ENCODE results near the gene BBS1.

Gene BBS1

GRCh38 chr11:66478729-66479393 is 31.6 kb upstream of the BBS1 start:
- TF ChIP-seq POLR2A (IDR thresholded peaks at IDR 0.05; ENCODE audit: low read depth, low read length) (no peak), TAF1 (IDR thresholded peaks at IDR 0.05; ENCODE audit: borderline replicate concordance, low read depth, low read length) (no peak), POLR2AphosphoS5 (IDR thresholded peaks at IDR 0.05; ENCODE audit: low read depth, low read length) (no peak)
- peak; percentile 61 for DNase-seq (ENCODE audit: insufficient read length)
- FAIRE-seq: no peak

- FAIRE-seq (no peak), DNase-seq (ENCODE audit: insufficient read length) (no peak)
- TF ChIP-seq POLR2A (IDR thresholded peaks at IDR 0.05; ENCODE audit: low read depth, low read length): no peak
- no peak for TF ChIP-seq TAF1 (IDR thresholded peaks at IDR 0.05; ENCODE audit: borderline replicate concordance, low read depth, low read length)
- no peak for TF ChIP-seq POLR2AphosphoS5 (IDR thresholded peaks at IDR 0.05; ENCODE audit: low read depth, low read length)
These were observed 30.9 kb upstream of the BBS1 start for GRCh38 chr11:66479394-66480116.

GRCh38 chr11:66480117-66480938 is 30.1 kb upstream of the BBS1 start, which contains the start of gene DPP3:
DPP3 (plus strand) TSS chr11:66480434; CDS start chr11:66482201, 1,767 bp downstream.
- TF ChIP-seq POLR2A (IDR thresholded peaks at IDR 0.05; ENCODE audit: low read depth, low read length) (peak; percentile 91), POLR2AphosphoS5 (IDR thresholded peaks at IDR 0.05; ENCODE audit: low read depth, low read length) (peak; percentile 91), TAF1 (IDR thresholded peaks at IDR 0.05; ENCODE audit: borderline replicate concordance, low read depth, low read length) (peak; percentile 26; the same call in 1 of the 2 replicates)
- DNase-seq (ENCODE audit: insufficient read length): peak; percentile 100
- peak; percentile 99 for FAIRE-seq

- FAIRE-seq (no peak), DNase-seq (ENCODE audit: insufficient read length) (no peak)
- TF ChIP-seq TAF1 (IDR thresholded peaks at IDR 0.05; ENCODE audit: borderline replicate concordance, low read depth, low read length) (no peak), POLR2A (IDR thresholded peaks at IDR 0.05; ENCODE audit: low read depth, low read length) (no peak), POLR2AphosphoS5 (IDR thresholded peaks at IDR 0.05; ENCODE audit: low read depth, low read length) (no peak)
These were observed 25.5 kb upstream of the BBS1 start for GRCh38 chr11:66484806-66485380.

GRCh38 chr11:66488957-66489356 is 21.5 kb upstream of the BBS1 start:
- FAIRE-seq: no peak
- TF ChIP-seq POLR2A (IDR thresholded peaks at IDR 0.05; ENCODE audit: low read depth, low read length) (no peak), TAF1 (IDR thresholded peaks at IDR 0.05; ENCODE audit: borderline replicate concordance, low read depth, low read length) (no peak), POLR2AphosphoS5 (IDR thresholded peaks at IDR 0.05; ENCODE audit: low read depth, low read length) (no peak)
- DNase-seq (ENCODE audit: insufficient read length): no peak

- no peak for TF ChIP-seq POLR2A (IDR thresholded peaks at IDR 0.05; ENCODE audit: low read depth, low read length)
- no peak for TF ChIP-seq POLR2AphosphoS5 (IDR thresholded peaks at IDR 0.05; ENCODE audit: low read depth, low read length)
- no peak for TF ChIP-seq TAF1 (IDR thresholded peaks at IDR 0.05; ENCODE audit: borderline replicate concordance, low read depth, low read length)
- FAIRE-seq: no peak
- no peak for DNase-seq (ENCODE audit: insufficient read length)
These were observed 20.8 kb upstream of the BBS1 start for GRCh38 chr11:66489636-66490035.

GRCh38 chr11:66491315-66491935 is 19.0 kb upstream of the BBS1 start:
- TF ChIP-seq POLR2AphosphoS5 (IDR thresholded peaks at IDR 0.05; ENCODE audit: low read depth, low read length) (no peak), POLR2A (IDR thresholded peaks at IDR 0.05; ENCODE audit: low read depth, low read length) (no peak)

GRCh38 chr11:66492161-66492865 is 18.1 kb upstream of the BBS1 start:
- DNase-seq (ENCODE audit: insufficient read length) (no peak), FAIRE-seq (no peak)
- TF ChIP-seq TAF1 (IDR thresholded peaks at IDR 0.05; ENCODE audit: borderline replicate concordance, low read depth, low read length): no peak
- TF ChIP-seq POLR2A (IDR thresholded peaks at IDR 0.05; ENCODE audit: low read depth, low read length): no peak
- TF ChIP-seq POLR2AphosphoS5 (IDR thresholded peaks at IDR 0.05; ENCODE audit: low read depth, low read length): no peak

More at GRCh38 chr11:66491315-66491935, 19.0 kb upstream of the BBS1 start:
- no peak for DNase-seq (ENCODE audit: insufficient read length)
- FAIRE-seq: no peak

- TF ChIP-seq POLR2AphosphoS5 (IDR thresholded peaks at IDR 0.05; ENCODE audit: low read depth, low read length) (no peak), TAF1 (IDR thresholded peaks at IDR 0.05; ENCODE audit: borderline replicate concordance, low read depth, low read length) (no peak), POLR2A (IDR thresholded peaks at IDR 0.05; ENCODE audit: low read depth, low read length) (no peak)
- DNase-seq (ENCODE audit: insufficient read length) (no peak), FAIRE-seq (no peak)
These were observed 17.3 kb upstream of the BBS1 start for GRCh38 chr11:66493130-66493529.

GRCh38 chr11:66494458-66494857 is 16.0 kb upstream of the BBS1 start:
- FAIRE-seq (no peak), DNase-seq (ENCODE audit: insufficient read length) (no peak)
- TF ChIP-seq POLR2A (IDR thresholded peaks at IDR 0.05; ENCODE audit: low read depth, low read length) (no peak), POLR2AphosphoS5 (IDR thresholded peaks at IDR 0.05; ENCODE audit: low read depth, low read length) (no peak), TAF1 (IDR thresholded peaks at IDR 0.05; ENCODE audit: borderline replicate concordance, low read depth, low read length) (no peak)

Data from GM12892 (cell line).